ENCODE measurements around the gene ATXN1.

Gene ATXN1

GRCh38 chr6:16608444-16608843, 152.8 kb downstream of the ATXN1 start:
- no peak overlapping the region for H3K18ac ChIP-seq (ENCODE audit: low read length)
- H3K4me1 ChIP-seq (ENCODE audit: control insufficient read depth in 2 of 2, insufficient read depth in 1 of 2, low read depth in 1 of 2, low read length in 2 of 2): no peaks in the 10 kb centered on the region
- H2AFZ ChIP-seq (ENCODE audit: low read length): no peak overlapping the region
- no peak for DNase-seq (ENCODE audit: low spot score)
- no peak overlapping the region for H3K23ac ChIP-seq (ENCODE audit: low read depth, low read length, poor library complexity)
- H3K4me2 ChIP-seq (ENCODE audit: insufficient read depth, low read length, poor library complexity, severe bottlenecking): no peak overlapping the region
- no peak overlapping the region for H4K91ac ChIP-seq (ENCODE audit: low read depth, low read length, poor library complexity)
- H3K9ac ChIP-seq (ENCODE audit: low read depth, low read length, poor library complexity): no peak overlapping the region
- H3K14ac ChIP-seq (ENCODE audit: low read length): no peak overlapping the region
- no peak overlapping the region for H2AK5ac ChIP-seq (ENCODE audit: low read depth, low read length)
- H3K36me3 ChIP-seq (replicated peaks in 1 of 2; ENCODE audit: control insufficient read depth in 2 of 2, insufficient read depth in 2 of 2, low read length in 2 of 2): no peaks in the 10 kb centered on the region
- H2BK120ac ChIP-seq (ENCODE audit: low read depth, low read length): no peak overlapping the region
- no peak overlapping the region for H2BK15ac ChIP-seq (ENCODE audit: low read length)
- no CpG with 5 or more reads among the region's 4 CpGs for WGBS, 2 donors (ENCODE audit: extremely low coverage in 2 of 2, insufficient read length in 2 of 2, insufficient replicate concordance in 1 of 2)
- H3K4me3 ChIP-seq (ENCODE audit: low read length in 2 of 2): no peak overlapping the region
- H3K4ac ChIP-seq (ENCODE audit: low read length): no peak overlapping the region
- H4K8ac ChIP-seq (ENCODE audit: low read depth, low read length): no peak overlapping the region
- H3K79me1 ChIP-seq (ENCODE audit: low read depth, low read length): no peaks in the 10 kb centered on the region
- no peaks in the 10 kb centered on the region for H3K9me3 ChIP-seq (replicated peaks in 1 of 2; ENCODE audit: control insufficient read depth in 2 of 2, insufficient read depth in 1 of 2, low read depth in 1 of 2, low read length in 2 of 2)
- H2BK5ac ChIP-seq (ENCODE audit: low read length): no peak overlapping the region
- H3K27ac ChIP-seq (replicated peaks; ENCODE audit: low read length): no peak overlapping the region
- H2BK12ac ChIP-seq (ENCODE audit: low read length): no peak overlapping the region
- H3K27me3 ChIP-seq (ENCODE audit: control insufficient read depth in 3 of 3, insufficient read depth in 3 of 3, low read depth in 1 of 3, low read length in 3 of 3): no peaks in the 10 kb centered on the region

- no peak overlapping the region for H3K4ac ChIP-seq (ENCODE audit: low read length)
- H3K4me1 ChIP-seq (ENCODE audit: control insufficient read depth in 2 of 2, insufficient read depth in 1 of 2, low read depth in 1 of 2, low read length in 2 of 2): no peaks in the 10 kb centered on the region
- H3K79me1 ChIP-seq (ENCODE audit: low read depth, low read length): no peaks in the 10 kb centered on the region
- H3K4me3 ChIP-seq (ENCODE audit: low read length in 2 of 2): no peak overlapping the region
- DNase-seq (ENCODE audit: low spot score): no peak
- no peak overlapping the region for H2BK5ac ChIP-seq (ENCODE audit: low read length)
- no peak overlapping the region for H3K14ac ChIP-seq (ENCODE audit: low read length)
- H2BK120ac ChIP-seq (ENCODE audit: low read depth, low read length): no peak overlapping the region
- H3K27me3 ChIP-seq (ENCODE audit: control insufficient read depth in 3 of 3, insufficient read depth in 3 of 3, low read depth in 1 of 3, low read length in 3 of 3): no peaks in the 10 kb centered on the region
- H3K23ac ChIP-seq (ENCODE audit: low read depth, low read length, poor library complexity): no peak overlapping the region
- H4K91ac ChIP-seq (ENCODE audit: low read depth, low read length, poor library complexity): no peak overlapping the region
- H2AK5ac ChIP-seq (ENCODE audit: low read depth, low read length): no peak overlapping the region
- H2AFZ ChIP-seq (ENCODE audit: low read length): no peak overlapping the region
- no peak overlapping the region for H4K8ac ChIP-seq (ENCODE audit: low read depth, low read length)
- H3K18ac ChIP-seq (ENCODE audit: low read length): no peak overlapping the region
- no peak overlapping the region for H3K27ac ChIP-seq (replicated peaks; ENCODE audit: low read length)
- H3K4me2 ChIP-seq (ENCODE audit: insufficient read depth, low read length, poor library complexity, severe bottlenecking): no peak overlapping the region
- H2BK15ac ChIP-seq (ENCODE audit: low read length): no peak overlapping the region
- no CpG with 5 or more reads among the region's 3 CpGs for WGBS, 2 donors (ENCODE audit: extremely low coverage in 2 of 2, insufficient read length in 2 of 2, insufficient replicate concordance in 1 of 2)
- no peak overlapping the region for H3K9ac ChIP-seq (ENCODE audit: low read depth, low read length, poor library complexity)
- no peaks in the 10 kb centered on the region for H3K36me3 ChIP-seq (replicated peaks in 1 of 2; ENCODE audit: control insufficient read depth in 2 of 2, insufficient read depth in 2 of 2, low read length in 2 of 2)
- no peak overlapping the region for H2BK12ac ChIP-seq (ENCODE audit: low read length)
- no peaks in the 10 kb centered on the region for H3K9me3 ChIP-seq (replicated peaks in 1 of 2; ENCODE audit: control insufficient read depth in 2 of 2, insufficient read depth in 1 of 2, low read depth in 1 of 2, low read length in 2 of 2)
These were observed 159.2 kb downstream of the ATXN1 start for GRCh38 chr6:16602035-16602434.

DNA sequence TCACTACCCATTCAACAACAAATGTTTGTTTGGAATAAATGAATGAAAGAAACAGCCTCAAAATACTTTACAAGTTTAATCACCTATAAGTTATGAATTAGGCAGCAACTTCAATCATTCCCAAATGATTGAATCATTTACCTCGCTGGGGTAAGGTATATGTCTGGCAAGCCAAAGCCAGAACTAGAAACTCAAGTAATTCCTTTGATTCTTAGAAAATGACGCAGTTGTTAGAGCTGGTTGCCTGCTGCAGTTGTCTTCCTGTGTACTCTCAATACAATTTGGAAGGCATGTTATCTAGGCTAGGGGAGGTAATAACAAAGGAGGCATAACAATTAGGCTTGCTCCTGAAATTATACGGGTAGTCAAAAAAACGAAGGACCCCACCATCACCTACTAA, 160.6 kb downstream of the ATXN1 start:
- Histone ChIP-seq H2AFZ (ENCODE audit: low read length) (no peak overlapping the region), H3K23ac (ENCODE audit: low read depth, low read length, poor library complexity) (no peak overlapping the region), H3K9ac (ENCODE audit: low read depth, low read length, poor library complexity) (no peak overlapping the region), H3K36me3 (replicated peaks in 1 of 2; ENCODE audit: control insufficient read depth in 2 of 2, insufficient read depth in 2 of 2, low read length in 2 of 2) (no peaks in the 10 kb centered on the region), H2AK5ac (ENCODE audit: low read depth, low read length) (no peak overlapping the region), H3K18ac (ENCODE audit: low read length) (no peak overlapping the region), H3K27ac (replicated peaks; ENCODE audit: low read length) (no peak overlapping the region), H3K27me3 (ENCODE audit: control insufficient read depth in 3 of 3, insufficient read depth in 3 of 3, low read depth in 1 of 3, low read length in 3 of 3) (no peaks in the 10 kb centered on the region), H4K8ac (ENCODE audit: low read depth, low read length) (no peak overlapping the region), H4K91ac (ENCODE audit: low read depth, low read length, poor library complexity) (no peak overlapping the region), H3K4me2 (ENCODE audit: insufficient read depth, low read length, poor library complexity, severe bottlenecking) (no peak overlapping the region), H3K9me3 (replicated peaks in 1 of 2; ENCODE audit: control insufficient read depth in 2 of 2, insufficient read depth in 1 of 2, low read depth in 1 of 2, low read length in 2 of 2) (no peaks in the 10 kb centered on the region), H2BK120ac (ENCODE audit: low read depth, low read length) (no peak overlapping the region), H2BK5ac (ENCODE audit: low read length) (no peak overlapping the region), H2BK15ac (ENCODE audit: low read length) (no peak overlapping the region), H3K14ac (ENCODE audit: low read length) (no peak overlapping the region), H2BK12ac (ENCODE audit: low read length) (no peak overlapping the region), H3K4me1 (ENCODE audit: control insufficient read depth in 2 of 2, insufficient read depth in 1 of 2, low read depth in 1 of 2, low read length in 2 of 2) (peaks cover 0 to 2% of the 10 kb centered on the region in 2 donors), H3K4me3 (ENCODE audit: low read length in 2 of 2) (no peak overlapping the region), H3K4ac (ENCODE audit: low read length) (no peak overlapping the region), H3K79me1 (ENCODE audit: low read depth, low read length) (no peaks in the 10 kb centered on the region)
- DNase-seq (ENCODE audit: low spot score): no peak
- no CpG with 5 or more reads among the region's 4 CpGs for WGBS, 2 donors (ENCODE audit: extremely low coverage in 2 of 2, insufficient read length in 2 of 2, insufficient replicate concordance in 1 of 2)

- no peak overlapping the region for H3K18ac ChIP-seq (ENCODE audit: low read length)
- no peak overlapping the region for H3K23ac ChIP-seq (ENCODE audit: low read depth, low read length, poor library complexity)
- no peak overlapping the region for H2BK5ac ChIP-seq (ENCODE audit: low read length)
- H2AFZ ChIP-seq (ENCODE audit: low read length): no peak overlapping the region
- no peak overlapping the region for H2BK120ac ChIP-seq (ENCODE audit: low read depth, low read length)
- no peak overlapping the region for H3K14ac ChIP-seq (ENCODE audit: low read length)
- no peaks in the 10 kb centered on the region for H3K79me1 ChIP-seq (ENCODE audit: low read depth, low read length)
- WGBS, 2 donors (ENCODE audit: extremely low coverage in 2 of 2, insufficient read length in 2 of 2, insufficient replicate concordance in 1 of 2): no CpG with 5 or more reads among the region's 3 CpGs
- no peak overlapping the region for H4K91ac ChIP-seq (ENCODE audit: low read depth, low read length, poor library complexity)
- H3K27ac ChIP-seq (replicated peaks; ENCODE audit: low read length): no peak overlapping the region
- no peaks in the 10 kb centered on the region for H3K27me3 ChIP-seq (ENCODE audit: control insufficient read depth in 3 of 3, insufficient read depth in 3 of 3, low read depth in 1 of 3, low read length in 3 of 3)
- H3K9ac ChIP-seq (ENCODE audit: low read depth, low read length, poor library complexity): no peak overlapping the region
- H3K4ac ChIP-seq (ENCODE audit: low read length): no peak overlapping the region
- H3K4me3 ChIP-seq (ENCODE audit: low read length in 2 of 2): no peak overlapping the region
- H2BK15ac ChIP-seq (ENCODE audit: low read length): no peak overlapping the region
- no peak for DNase-seq (ENCODE audit: low spot score)
- H3K9me3 ChIP-seq (replicated peaks in 1 of 2; ENCODE audit: control insufficient read depth in 2 of 2, insufficient read depth in 1 of 2, low read depth in 1 of 2, low read length in 2 of 2): no peaks in the 10 kb centered on the region
- H3K36me3 ChIP-seq (replicated peaks in 1 of 2; ENCODE audit: control insufficient read depth in 2 of 2, insufficient read depth in 2 of 2, low read length in 2 of 2): no peaks in the 10 kb centered on the region
- peaks cover 0 to 3% of the 10 kb centered on the region in 2 donors for H3K4me1 ChIP-seq (ENCODE audit: control insufficient read depth in 2 of 2, insufficient read depth in 1 of 2, low read depth in 1 of 2, low read length in 2 of 2)
- no peak overlapping the region for H2AK5ac ChIP-seq (ENCODE audit: low read depth, low read length)
- no peak overlapping the region for H4K8ac ChIP-seq (ENCODE audit: low read depth, low read length)
- no peak overlapping the region for H2BK12ac ChIP-seq (ENCODE audit: low read length)
- no peak overlapping the region for H3K4me2 ChIP-seq (ENCODE audit: insufficient read depth, low read length, poor library complexity, severe bottlenecking)
These were observed 161.2 kb downstream of the ATXN1 start for GRCh38 chr6:16600026-16600425.
